ENCODE measurements around the gene CABYR.

CABYR gene

DNA sequence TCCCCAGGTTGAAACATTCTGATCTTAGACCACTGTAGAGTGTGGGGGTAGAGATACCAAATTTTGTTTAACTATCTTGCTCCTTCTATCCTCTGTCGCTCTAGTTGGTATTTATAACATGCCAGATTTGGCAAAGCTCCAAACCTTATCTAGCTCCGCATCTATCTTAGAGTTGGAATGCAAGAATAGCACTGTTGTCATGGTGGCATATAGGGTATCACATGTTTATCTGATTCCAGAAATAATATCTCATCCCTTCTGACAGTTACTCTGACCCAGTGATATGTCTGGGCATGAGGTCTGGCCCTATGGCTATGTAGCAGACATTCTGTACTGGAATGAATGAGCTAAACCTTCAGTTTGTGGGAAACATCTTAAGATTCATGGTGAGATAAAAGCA lies 51.7 kb downstream of the CABYR start:
- no peak for DNase-seq (ENCODE audit: low spot score)

DNA sequence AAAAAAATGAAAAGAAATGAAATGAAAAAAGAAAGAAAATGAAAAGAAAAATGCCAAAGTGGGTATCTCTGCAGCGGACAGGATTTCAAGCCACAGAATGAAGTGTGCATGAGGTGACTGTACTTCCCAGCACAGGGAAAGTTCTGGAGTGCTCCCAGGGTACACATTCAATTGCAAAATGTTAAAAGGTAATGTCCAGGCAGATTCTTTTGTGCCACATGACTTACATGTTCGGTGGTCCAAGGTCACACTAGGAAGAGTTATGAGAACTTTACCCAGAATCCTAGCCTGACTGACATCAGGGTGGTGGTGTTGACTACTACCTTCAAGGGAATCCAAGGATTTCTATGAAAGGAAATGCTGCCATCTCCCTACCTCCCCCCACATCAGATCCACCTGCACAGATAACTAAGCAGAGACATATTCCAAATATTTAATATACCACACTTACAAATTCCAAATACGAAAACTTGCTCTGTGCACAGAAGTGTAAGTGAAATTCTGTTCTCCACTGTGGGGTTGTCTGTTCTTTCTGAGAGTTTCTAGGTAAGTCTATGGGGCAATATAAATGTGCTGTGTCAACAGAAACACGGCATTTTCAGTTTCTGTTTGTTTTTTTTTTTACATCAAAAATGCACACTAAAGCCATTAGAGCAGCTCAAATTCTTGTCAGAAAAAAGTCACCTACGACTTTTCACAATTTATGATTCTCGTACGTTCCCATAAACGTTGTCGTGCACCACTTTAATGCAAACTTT lies 56.6 kb downstream of the CABYR start:
- no peak for DNase-seq (ENCODE audit: low spot score)

DNA sequence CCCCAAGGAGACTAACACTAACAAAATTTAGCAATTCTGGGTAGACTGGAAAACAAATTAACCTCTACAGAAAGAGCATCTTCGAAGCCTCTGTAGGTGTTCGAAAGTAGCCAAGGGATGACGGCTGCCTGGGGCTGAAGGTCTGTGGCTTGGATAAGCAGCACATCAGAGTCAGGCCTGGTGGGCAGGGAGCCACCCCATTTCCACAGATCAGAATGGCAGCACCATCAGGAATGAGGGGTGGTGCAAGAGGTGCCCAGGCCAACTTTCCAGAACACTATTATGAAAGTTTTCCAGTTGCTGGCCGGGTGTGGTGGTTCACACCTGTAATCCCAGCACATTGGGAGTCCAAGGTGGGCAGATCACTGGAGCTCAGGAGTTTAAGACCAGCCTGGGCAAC lies 57.9 kb downstream of the CABYR start:
- no peak for DNase-seq (ENCODE audit: low spot score)

DNA sequence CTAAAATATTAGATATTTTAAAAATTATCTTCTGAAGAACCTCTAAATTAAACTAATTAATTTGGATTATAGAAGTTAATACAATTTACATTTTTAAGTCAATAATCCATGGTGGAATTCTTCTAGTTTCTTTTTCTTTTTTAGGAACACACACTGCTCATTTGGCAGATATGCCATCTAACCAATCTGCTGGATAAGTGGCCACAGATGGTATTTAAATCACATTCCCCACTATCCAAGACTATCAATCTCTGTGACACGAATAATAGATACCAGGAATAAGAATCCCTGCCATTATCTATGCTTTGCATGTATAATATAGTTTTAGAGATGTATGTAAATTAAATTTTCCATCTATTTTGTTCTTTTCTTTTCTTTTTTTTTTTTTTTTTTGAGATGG lies 58.5 kb downstream of the CABYR start:
- DNase-seq (ENCODE audit: low spot score) = no peak

DNA sequence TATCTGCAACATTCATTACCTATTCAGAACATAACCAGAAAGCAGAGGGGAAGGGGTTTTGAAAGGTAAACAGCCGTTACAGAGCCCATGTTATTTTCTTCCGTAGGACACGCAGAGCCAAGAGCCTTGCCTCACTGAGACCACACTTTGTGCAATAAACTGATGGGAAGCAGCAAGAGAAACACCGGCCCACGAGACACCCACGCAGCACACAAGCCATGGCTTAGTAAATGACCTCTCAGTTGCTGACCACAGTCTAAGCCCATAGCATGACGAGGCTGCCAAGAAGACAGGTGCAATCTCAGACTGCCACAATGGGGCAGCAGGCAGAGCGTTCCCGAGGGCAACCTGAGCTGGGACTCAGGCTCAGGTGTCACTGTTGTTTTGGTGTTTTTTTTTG lies 59.6 kb downstream of the CABYR start:
- no peak for DNase-seq (ENCODE audit: low spot score)

DNA sequence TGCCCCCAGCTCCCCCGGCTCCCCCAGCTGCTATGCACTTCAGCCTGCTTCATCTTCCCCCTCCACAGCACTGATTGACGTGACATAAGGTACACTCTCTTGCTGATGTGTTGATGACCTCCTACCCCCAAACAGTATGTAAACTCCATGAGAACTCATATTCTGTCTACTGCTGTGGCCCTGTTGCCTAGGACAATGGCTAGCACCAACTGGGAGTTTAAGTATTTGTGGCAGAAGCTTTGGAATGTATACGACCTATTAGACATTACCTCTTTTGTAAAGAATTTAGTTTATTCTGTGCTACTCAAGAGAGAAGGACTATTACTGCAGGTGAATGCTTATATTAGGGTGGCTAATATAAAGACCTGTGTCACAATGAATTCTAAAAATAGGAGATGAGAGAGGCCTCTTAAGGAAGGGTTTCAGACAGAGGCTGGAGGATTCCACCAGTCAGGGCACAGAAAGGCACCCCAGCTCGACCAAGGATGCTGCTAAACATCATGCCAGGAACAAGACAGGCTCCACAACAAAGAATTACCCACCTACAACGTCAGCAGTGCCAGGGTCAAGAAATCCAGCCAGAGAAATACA lies 60.6 kb downstream of the CABYR start:
- DNase-seq (ENCODE audit: low spot score) = no peak

DNA sequence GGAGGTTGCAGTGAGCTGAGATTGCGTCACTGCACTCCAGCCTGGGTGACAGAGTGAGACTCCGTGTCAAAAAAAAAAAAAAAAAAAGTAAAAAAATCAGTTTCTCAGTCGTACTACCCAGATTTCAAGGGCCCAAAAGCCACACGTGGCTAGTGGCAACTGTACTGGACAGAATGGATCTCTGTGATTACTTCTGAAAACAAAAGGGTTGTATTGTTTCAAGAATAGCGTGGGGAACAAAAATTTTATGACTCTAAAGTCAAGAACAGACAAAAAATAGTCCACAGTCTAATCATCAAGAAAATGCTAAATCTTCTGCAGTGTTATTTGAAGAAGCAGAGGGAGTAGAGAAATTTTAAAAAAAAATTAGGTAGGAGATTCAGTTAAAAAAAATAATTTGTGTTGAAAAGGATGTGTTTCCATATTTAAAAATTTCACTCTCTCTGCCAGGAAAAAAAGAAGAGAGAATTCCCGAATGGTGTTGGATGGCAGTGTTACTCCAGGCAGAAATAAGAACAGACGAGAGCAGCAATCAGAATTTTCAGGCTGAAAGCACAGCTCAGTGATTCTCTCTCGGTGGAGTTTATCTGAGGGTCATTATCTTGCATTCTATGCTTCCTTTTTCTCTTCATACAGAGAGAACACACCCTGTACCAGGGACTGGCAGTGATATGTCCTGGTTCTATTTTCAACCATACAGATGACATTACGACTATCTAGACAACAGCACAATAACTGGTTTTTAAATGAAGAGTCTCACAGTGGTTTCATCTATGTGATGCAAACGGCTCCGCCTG lies 61.8 kb downstream of the CABYR start:
- no peak for DNase-seq (ENCODE audit: low spot score)

DNA sequence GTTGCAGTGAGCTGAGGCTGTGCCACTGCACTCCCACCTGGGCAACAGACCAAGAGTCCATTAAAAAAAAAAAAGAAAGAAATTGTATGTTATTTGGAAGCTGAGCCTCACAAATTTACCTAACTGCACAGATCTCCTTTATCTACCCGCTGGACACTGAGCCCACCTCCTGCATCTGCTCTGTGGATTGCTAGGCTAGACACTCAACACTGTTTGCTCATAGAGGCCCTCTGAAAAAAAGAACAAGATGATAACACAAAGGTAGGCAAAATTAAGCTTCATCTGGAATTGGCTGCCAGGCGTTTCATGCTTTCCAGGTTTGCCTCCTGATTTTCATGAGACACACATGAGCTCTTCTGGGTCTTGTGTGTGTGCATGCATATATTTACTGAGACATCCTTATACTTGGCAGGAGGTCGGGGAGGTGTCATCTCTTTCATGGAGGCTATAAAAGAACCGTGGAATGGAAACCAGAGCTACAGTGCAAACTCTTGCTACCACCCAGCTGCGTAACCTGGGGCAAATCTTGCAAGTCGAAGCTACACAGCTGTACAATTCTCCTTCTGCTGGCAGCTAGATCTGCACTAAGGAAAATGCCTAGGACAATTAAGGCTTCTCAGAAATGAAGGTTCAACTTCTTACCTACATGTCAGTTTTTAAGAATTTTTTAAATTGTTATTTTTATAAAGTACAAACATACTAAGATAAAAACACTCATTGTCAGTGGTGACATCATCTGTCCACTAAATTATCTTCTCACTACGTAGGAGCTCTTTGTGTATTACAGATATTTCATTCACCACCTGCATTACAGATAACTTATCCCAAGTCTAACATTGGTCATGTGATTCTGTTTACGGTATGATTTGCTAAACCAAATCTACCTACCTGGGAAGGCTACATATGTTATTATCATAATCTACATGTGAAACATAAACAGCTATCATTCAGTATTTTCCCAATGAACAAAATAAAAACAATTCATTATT lies 63.1 kb downstream of the CABYR start:
- no peak for DNase-seq (ENCODE audit: low spot score)

DNA sequence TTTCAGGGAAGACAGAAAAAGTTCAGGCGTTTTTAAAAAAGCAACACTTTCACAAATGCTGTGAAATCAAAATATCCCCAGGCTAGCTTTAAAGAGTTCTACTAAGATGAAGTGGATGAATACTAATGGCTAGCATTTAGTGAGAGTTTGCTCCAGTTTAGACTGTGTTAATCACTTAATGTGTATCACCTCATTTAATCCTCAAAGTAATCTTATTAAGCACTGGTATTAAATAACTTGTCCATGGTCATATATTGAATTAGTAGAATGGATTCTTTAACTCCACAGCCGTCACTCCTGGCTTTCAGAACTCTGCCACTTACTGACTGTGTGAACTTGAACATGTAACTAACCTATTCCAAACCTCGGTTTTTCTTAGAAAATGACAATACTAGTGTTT lies 66.0 kb downstream of the CABYR start:
- DNase-seq (ENCODE audit: low spot score) = peak; percentile 51

DNA sequence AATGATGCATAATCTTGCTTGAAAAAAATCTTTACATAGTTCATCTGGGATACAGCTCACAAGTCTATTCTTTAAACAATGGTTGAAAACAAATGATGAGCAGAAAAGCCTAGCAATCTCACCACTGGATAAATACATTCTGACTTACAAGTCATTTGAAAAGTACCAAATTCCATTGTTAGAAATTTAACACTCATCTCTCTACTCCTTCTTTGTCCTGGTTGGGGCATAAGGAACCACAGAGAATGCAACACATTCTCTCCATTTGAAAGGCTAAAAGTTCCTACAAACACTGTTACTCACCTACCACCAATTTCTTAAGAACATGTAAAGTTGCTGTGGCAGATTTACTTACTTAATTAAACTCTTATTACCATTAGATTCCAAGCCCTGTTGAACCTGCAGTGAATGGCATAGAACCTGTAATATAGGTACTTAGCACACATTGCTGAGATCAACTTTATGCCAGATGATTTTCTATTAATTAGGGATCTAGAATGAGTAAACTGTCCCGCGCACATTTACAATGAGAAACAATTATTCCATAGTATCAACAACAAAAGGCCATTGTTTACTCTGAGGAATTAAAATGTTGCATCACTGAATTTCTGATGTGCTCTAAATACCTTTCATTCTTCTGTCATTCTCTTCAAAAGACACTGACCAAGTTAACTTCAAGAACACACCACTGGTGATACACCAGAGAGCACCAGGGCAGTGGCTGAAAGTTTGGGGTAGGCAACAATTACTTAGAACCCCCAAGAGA lies 69.6 kb downstream of the CABYR start:
- no peak for DNase-seq (ENCODE audit: low spot score)

DNA sequence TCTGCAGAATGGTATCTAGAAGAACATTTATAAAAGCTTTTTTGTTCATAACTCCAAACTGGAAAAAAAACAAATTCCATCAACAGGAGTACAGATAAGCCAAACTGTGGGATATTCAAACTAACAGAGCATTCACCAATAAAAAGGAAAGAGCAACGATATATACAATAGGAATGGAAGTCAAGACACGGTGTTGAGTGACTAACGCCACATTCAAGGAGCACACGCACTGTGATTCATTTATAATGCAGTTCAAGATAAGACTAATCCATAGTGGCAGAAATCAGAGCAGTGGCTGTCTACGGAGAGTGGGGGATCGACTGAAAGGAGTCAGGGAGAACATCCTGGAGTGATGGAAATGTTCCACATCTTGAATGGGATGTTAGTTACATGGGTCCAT lies 70.7 kb downstream of the CABYR start:
- no peak for DNase-seq (ENCODE audit: low spot score)
